DMS 273 (cell line): ENCODE data around the gene KCNJ6.

Source experiments
- DNase-seq: peaks from one replicate; lab custom pipeline; 2025; ENCODE audit not compliant: unreplicated experiment; lab: John Stamatoyannopoulos, UW

The KCNJ6 gene

GRCh38 chr21:37905291-37905690 is 11.0 kb downstream of the KCNJ6 start:
- no peak for DNase-seq

DNA sequence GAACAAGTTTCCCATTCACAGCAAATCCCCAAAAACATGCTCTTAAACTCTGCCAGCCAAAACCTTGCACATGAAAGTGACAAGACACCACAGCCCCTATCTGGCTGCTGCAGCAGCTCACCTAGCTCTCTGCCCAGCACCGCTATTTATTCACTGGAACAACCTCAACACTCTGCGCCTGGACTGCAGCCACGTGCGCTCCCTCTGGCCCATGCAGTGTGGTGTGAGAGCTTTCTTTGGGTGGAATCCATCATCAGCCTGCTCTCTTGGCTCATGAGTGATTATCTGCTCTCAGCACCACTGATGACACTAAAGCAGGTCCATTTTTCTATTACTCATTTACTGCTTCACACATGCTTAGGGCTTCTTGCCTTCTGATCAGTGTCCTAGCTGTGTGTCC is 11.4 kb downstream of the KCNJ6 start:
- no peak for DNase-seq

DNA sequence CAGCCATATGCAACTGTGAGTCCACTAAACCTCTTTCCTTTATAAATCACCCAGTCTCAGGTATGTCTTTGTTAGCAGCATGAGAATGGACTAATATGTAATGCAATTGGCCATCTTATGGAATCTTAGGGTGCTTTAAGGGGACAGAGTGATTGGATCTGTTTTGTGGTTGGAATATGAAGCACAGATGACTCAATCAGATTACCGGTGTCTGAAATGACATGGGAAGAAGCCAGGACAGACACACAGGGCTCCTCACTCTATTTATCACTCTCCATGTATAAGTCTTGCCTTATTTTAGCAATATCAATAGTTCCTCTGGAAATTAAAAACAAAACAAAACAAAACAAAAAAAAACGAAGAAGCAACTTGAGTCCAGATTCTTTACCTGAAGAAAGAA is 12.9 kb downstream of the KCNJ6 start:
- no peak for DNase-seq

- DNase-seq, result no peak
These were observed 17.1 kb downstream of the KCNJ6 start for GRCh38 chr21:37899146-37899545.

DNA sequence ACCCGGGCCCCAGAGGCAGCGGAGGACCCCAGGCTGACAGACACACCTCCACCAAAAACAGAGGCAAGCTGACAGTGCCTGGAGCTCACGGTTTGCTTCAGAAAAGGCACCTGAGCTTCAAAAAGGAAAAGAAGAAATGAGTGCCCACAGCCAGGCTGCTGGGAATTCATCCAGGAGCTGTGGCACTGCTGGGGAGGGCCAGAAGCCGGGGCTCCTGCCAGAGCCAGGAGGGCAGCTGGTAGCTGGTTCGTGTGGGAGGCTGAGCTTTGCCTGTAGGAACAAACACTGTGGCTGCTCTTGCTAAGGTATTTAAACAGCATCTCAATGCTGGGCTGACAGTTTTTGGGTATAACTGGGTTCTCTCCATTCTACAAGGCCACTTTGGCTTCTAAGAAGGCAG is 19.5 kb downstream of the KCNJ6 start:
- peak; percentile 79 for DNase-seq

- DNase-seq, result no peak
These were observed 24.3 kb downstream of the KCNJ6 start for GRCh38 chr21:37891972-37892371.

DNA sequence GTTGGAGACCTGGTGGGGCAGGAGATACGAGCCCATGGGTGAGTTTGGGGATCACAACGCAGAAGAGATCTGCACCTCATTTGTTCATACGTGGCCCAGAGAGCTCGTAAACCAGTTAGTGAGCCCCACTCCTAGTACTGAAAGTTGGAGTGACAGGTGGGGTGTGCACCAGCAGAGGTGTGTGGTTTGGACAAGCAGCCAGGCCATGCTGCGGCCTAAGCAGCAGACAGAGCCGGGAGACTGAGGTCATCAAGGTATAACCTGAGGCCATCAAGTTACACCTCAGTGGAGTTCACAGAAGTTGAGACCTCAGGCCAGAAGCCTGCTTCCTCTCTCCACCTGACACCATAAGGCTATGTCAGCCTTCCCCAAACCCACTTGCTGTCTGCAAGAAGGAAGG is 27.6 kb downstream of the KCNJ6 start:
- no peak for DNase-seq

DNA sequence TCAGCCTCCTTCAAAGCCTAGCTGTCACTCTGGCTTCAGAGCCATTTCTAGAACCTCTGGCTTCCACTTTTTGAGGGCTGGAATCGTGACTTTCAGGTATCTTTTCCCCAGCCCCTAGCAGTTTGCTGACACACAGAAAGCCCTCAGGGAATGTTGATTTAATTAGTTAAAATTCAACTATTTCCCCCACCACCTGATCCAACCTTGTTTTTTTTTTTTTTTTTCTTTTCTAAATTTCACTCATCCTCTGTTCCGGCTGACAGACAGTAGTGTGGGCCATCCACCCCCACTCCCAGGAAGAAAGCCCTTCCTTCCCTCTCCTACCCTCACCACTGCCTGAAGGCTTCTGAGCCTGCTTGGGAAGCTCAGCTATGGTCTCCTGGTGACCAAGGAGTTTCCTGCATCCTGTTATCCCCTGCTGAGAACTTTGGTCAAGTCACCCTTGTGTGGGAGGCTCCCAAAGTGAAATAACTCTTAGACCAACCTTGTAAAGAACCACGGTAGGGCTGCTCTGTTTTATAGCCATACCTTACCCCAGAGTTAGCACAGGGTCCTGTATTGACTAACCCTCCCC is 29.4 kb downstream of the KCNJ6 start:
- no peak for DNase-seq

- no peak for DNase-seq
These were observed 30.1 kb downstream of the KCNJ6 start for GRCh38 chr21:37886120-37886519.

DNA sequence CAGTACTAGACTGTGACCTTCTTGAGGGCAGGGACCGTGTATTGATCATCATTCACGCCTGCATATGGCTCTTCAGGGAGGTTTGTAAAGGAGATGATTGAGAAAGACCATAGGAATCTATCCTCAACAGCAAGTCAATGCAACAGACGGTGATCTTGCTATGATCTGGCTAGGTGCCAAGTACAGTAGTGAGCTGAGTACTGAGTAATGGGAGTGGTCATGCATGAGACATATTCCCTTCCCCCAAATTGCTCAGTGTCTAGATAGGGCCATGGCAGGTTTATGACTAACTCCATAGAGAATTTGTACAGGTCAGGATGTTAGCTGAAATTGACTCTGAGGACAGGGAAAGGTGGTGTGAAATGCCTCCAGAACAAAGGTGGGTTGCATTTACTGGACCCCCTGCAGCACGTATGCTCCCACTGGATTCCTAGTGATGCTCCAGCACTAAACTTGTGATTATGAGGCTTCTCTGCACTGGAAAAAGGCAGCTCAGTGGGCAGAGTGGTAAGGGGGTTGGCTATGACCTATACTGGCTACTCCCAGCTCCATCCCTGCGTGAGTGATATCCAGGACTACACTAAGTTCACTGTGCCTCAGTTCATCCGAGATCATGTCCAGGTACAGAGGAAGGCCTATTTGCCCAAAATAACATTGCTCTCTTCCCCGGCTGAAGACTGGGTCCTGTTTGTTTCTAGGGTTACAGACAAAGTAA is 37.2 kb downstream of the KCNJ6 start:
- peak; percentile 89 for DNase-seq

DNA sequence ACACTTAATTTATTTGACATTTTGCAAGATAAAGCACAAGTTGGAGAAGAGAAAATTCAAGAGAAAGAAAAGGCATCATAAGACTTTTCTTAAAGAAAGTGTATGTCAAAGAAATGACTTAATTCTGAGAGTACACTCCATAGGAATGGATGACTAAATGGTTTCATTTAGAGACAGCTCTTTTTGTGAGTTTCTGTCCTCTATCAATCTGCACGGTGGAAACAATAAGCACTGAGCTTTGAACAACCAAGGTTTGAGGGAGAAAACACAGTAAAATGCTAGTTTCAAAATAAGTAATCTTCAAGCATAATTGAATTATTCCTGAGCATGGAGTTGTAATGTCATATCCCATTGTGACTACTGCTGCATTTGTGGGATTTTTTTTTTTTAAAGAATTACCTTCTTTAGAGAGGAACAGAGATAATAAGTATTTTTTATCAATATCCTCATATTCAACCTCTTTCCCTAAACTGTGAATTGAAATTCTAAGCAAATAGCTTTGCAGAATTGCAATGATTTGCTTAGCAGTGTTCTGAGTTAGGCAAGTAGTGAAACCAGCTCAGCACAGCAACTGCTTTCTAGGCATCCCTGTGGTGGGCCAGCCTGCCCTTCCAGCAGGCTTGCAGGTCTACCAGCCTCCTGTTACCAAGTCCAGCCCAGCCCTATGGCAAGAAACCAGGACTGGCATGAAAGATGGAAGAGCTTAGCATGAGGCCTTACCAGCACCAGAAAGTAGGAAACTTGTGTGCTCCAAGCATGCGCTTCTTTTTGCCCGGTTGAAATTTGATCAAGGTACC is 38.2 kb downstream of the KCNJ6 start:
- peak; percentile 40 for DNase-seq

DNA sequence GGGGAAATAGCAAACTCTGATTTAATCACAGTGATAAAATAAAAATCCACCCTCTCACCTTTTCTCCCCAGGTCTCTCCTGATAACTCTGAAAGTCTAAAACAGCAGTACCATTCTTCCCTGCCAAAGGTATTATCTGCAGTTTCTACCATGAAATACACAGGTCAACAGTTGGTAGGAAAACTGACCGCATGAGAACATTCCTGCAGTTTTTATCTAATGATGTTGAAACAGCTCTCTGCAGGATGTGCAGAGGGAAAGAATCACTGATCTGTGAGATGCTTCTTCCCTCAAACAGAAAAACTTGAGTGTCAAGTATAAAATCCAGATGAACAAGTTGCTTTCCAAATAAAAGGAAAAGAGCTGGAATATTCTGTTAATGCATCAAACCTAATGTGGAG is 39.1 kb downstream of the KCNJ6 start:
- DNase-seq, result no peak

GRCh38 chr21:37876561-37876960 is 39.7 kb downstream of the KCNJ6 start:
- DNase-seq, result no peak

GRCh38 chr21:37874904-37875780 is 41.1 kb downstream of the KCNJ6 start:
- DNase-seq, result peak; percentile 21

DNA sequence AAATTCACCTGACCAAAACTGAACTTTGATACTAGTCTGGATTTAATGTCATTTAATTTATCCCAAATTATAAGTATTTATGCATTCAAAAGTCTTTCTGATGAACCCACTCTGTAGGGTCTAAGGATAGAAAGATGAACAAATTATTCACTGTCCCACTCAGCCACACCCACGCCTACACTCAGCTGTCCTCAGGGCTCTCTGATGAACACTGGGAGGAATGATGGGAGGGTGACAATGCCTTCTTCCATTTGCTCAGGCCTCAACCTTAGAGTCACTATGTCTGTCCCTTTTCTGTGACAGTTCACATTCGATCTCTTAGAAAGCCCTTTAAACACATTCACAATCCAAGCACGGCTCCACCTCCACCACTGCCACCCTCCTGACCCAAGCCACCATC is 41.8 kb downstream of the KCNJ6 start:
- no peak for DNase-seq

GRCh38 chr21:37873655-37874054 is 42.6 kb downstream of the KCNJ6 start:
- peak; percentile 44 for DNase-seq

DNA sequence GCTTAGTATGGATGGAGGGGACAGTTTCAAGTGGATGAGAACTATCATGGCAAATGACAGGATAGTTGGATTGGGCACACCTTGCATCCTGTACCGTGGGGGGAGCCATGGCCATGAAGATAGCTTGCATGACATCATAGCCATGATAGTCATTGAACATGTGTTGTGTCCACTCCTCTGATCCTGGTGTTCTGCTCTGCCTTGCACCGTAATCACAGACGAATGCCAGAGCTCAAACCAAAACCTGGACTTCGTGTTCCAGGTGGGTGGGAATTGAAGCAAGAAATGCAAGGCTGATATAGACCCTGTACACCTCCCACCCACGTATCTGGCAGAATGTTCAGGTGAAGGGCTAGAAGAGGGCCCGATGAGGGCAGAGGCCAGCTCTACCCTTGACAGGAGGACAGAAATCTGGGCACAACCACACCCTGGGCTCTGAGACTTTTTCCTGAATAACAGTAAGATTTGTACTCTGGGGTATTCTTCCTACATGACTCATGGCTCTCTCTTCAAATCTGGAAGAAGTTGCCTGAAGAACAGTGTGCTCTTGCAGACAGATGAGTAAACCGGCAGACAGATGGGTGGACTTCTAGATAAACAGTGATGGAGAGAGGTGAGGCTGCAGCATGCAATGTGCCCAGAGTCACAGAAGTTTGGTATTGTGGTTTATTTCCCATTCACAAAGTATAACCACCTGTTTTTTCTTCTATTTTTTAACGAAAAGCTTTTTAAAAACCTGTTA is 45.0 kb downstream of the KCNJ6 start:
- peak; percentile 75 for DNase-seq

DNA sequence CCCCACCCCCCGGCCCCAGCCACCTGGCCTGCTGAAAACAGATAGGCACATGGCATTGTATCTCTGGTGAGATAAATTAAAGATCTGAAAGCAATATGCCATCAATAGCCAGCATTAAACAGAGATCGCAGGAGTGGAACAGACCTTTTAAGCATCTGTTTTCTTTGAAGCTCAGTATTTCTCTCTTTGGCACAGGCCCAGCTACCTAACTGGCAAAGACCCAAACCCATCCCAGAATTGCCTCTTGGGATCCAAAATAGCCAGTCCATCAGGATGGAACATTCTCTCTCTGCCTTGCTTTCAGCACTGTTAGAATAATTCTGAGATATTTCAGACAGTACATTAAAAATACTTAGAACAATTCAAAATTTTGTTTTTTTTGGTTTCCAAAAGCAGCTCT is 46.0 kb downstream of the KCNJ6 start:
- peak; percentile 90 for DNase-seq

DNA sequence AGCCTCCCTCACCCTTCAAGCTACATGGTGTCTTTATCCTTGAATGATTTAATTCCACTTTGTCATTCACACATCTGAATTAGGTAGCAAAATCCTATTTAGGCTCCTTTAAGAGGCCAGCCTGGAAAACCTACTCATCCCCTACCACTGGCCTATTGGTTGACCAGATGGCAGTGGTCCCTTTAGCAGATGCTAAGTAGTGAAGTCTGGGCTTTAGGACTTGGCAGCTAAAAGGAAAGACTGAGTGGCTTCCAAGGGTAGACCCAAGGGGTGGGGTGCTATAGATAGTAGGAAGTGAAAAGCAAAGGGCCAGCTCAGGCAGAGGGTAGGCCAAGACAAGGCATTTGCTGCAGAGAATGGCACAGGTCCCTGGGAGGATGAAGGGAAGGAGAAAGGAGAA is 46.6 kb downstream of the KCNJ6 start:
- DNase-seq, result peak; percentile 87

- DNase-seq, result peak; percentile 33
These were observed 47.6 kb downstream of the KCNJ6 start for GRCh38 chr21:37868446-37869295.
